Stimulated activated CD4-positive, alpha-beta T cell treated with anti-CD3 and anti-CD28 coated beads, TNF-alpha, amount 100 ng/mL, for 24 hours (primary cell): ENCODE results near the gene PPP1R9B.

ENCODE experiments used
- DNase-seq, 3 experiments: peaks; one replicate each; pipeline ENCODE4 v3.0.0-alpha.2; 2020; ENCODE audit warnings: low read depth in 3 of 3

PPP1R9B gene

GRCh38 chr17:50173335-50173941 is 23.0 kb upstream of the PPP1R9B start:
- no peak for DNase-seq

- no peak for DNase-seq
Measured at GRCh38 chr17:50172936-50173334, 22.5 kb upstream of the PPP1R9B start.

- no peak for DNase-seq
Measured at GRCh38 chr17:50172130-50172529, 21.7 kb upstream of the PPP1R9B start.

GRCh38 chr17:50171371-50172071 is 21.0 kb upstream of the PPP1R9B start:
- DNase-seq: no peak

GRCh38 chr17:50170662-50171370 is 20.3 kb upstream of the PPP1R9B start:
- DNase-seq: no peak

GRCh38 chr17:50169881-50170459 is 19.5 kb upstream of the PPP1R9B start:
- no peak for DNase-seq

- DNase-seq: peak in 1 of 3 experiments; percentile 43
Measured at GRCh38 chr17:50169121-50169764, 18.8 kb upstream of the PPP1R9B start.

- no peak for DNase-seq
Measured at GRCh38 chr17:50168319-50168718, 17.8 kb upstream of the PPP1R9B start.

GRCh38 chr17:50167371-50167770 is 16.9 kb upstream of the PPP1R9B start:
- no peak for DNase-seq

GRCh38 chr17:50166518-50167181 is 16.2 kb upstream of the PPP1R9B start:
- no peak for DNase-seq

GRCh38 chr17:50165867-50166517 is 15.5 kb upstream of the PPP1R9B start, which contains the start of gene SGCA:
TSS of gene SGCA (plus strand) at chr17:50166005. CDS start at chr17:50166041, 36 bp downstream.
- no peak for DNase-seq

GRCh38 chr17:50165466-50165865 is 15.0 kb upstream of the PPP1R9B start:
- no peak for DNase-seq

GRCh38 chr17:50165066-50165465 is 14.6 kb upstream of the PPP1R9B start:
- DNase-seq: no peak

GRCh38 chr17:50164697-50164988 is 14.2 kb upstream of the PPP1R9B start:
- DNase-seq: no peak

- DNase-seq: no peak
Measured at GRCh38 chr17:50163843-50164696, 13.6 kb upstream of the PPP1R9B start.

- no peak for DNase-seq
Measured at GRCh38 chr17:50162466-50163254, 12.2 kb upstream of the PPP1R9B start.

GRCh38 chr17:50161911-50162288 is 11.4 kb upstream of the PPP1R9B start:
- DNase-seq: no peak

- peak; percentile 92 to 95 (median 92) for DNase-seq
Measured at GRCh38 chr17:50161023-50161910, 10.8 kb upstream of the PPP1R9B start.
